Choroid plexus epithelial cell (primary cell): Measurements from ENCODE around the gene CCBE1.

ENCODE experiments used
- DNase-seq: peaks from one replicate; pipeline ENCODE4 v3.0.0-alpha.2; 2010; ENCODE audit warnings: low read depth
- H3K4me3 ChIP-seq: 2 replicates; pipeline ENCODE4 v1.5.1; 2011; ENCODE audit warnings: low read depth, mild to moderate bottlenecking, control low read depth, low read length, moderate library complexity
- CTCF ChIP-seq: conservative IDR thresholded peaks from 2 replicates; pipeline ENCODE4 v1.5.1; 2011; ENCODE audit warnings: low read depth, mild to moderate bottlenecking, control low read depth, inconsistent platforms, low read length, moderate library complexity

The CCBE1 gene

DNA sequence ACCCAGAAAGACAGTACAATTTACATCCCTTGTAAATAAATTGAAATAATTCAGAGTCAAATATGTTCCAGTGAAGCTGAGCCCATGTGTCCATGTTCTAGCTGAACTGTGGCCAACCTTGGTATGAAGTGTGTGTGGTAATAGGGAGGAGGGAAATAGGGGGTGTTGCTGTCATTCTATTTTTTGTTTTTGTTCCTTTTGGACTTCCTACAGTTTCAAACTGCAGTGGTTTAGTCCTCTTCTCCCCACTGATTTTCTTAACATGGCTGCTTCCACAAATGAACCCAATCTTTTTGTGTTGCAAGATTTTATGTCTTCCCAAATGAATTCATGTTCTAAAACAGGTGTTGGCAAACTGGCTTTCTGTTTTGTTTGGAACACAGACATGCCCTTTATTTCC lies 156.9 kb downstream of the CCBE1 start:
- H3K4me3 ChIP-seq, result no peak overlapping the region
- peak; percentile 63 for DNase-seq
- no peak for TF ChIP-seq CTCF

DNA sequence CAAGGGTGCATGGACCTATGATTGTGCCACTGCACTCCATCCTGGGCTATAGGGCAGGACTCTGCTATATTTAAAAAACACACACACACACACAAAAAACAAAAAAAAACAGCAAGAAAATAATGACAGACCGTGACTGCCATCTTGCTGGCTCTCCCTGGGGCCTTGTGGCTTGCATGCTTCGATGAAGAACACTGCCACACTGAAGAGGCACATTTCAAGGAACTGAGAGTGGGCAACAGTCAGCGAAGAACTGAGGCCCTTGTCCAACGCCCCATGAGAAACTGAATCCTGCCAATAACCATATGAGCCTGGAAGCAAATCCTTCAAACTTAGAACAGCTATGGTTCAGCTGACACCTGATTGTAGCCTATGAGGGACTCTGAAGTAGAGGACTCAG lies 158.1 kb downstream of the CCBE1 start:
- no peak overlapping the region for H3K4me3 ChIP-seq
- no peak for DNase-seq
- TF ChIP-seq CTCF, result no peak

DNA sequence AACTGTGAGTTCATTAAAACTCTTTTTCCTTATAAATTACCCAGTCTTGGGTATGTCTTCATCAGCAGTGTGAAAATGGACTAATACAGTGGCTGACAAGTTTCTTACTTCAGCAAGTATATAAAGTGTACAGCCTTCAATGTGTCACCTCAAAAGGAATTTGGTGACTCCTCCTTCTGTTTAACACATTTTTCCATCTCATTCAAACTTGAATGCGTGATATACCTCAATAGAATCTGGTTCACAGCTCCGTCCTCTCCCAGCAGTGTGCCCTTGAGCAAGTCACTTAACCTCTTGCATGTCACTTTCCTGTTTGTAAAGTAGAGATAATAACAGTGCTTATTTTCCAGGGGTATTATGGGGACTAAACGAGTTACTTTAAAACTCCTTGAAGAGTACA lies 159.6 kb downstream of the CCBE1 start:
- DNase-seq, result no peak
- H3K4me3 ChIP-seq, result no peak overlapping the region
- no peak for TF ChIP-seq CTCF

GRCh38 chr18:59536166-59536565 lies 161.1 kb downstream of the CCBE1 start:
- DNase-seq, result no peak
- H3K4me3 ChIP-seq, result no peak overlapping the region
- no peak for TF ChIP-seq CTCF

GRCh38 chr18:59535055-59535454 lies 162.2 kb downstream of the CCBE1 start:
- DNase-seq, result no peak
- H3K4me3 ChIP-seq, result no peak overlapping the region
- TF ChIP-seq CTCF, result no peak

DNA sequence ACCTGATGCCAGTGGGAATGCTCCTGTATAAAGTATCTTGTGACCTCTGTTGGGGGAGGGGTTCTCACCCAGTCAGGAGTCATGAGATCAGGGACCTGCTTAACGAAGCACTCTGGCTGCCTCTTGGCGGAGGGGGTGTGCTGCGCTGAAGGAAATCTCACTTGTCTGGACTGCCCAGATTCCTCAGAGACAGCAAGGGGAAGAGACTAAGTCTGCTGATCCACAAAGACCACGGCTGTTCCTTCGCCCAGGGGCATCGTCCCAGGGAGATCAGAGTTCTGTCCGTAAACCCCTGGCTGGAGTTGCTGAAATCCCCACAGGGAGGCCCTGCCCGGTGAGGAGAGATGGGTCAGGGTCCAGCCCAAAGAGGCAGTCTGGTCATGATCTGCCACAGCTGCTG lies 168.4 kb downstream of the CCBE1 start:
- no peak for TF ChIP-seq CTCF

DNA sequence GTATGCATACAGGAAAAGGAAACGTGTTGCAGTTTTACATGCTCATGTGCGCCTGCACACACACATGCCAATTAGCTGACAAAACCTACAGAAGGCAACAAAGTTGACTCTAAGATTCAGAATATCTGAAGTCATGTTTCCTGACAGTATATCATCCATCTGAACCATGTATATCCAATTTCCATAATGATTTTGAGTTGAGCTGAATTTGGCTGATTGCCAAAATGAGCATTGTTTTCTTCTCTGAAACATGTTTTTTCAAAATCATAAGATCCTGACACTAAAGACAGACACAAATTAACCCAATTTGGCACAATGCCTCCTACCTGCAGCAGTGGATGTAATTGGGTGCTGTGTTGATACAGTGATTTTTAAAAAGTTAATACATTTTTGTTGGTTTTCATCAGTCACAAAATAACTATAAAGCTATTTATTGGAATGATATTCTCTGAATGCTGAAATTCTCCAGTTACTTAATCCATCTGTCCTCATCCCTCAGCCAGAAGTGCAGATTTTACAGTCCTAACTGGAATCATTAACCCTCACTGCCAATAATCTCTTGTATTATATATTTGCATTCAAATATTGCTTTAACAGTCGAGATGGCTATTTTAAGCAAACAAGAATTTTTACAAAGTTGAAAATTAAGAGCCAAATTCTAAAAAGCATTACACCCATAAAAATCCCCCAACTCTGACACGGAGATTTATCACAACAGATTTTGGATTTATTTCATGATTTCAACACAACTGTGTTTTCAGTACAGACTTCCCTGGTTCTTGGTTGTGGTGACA lies 176.5 kb downstream of the CCBE1 start:
- H3K4me3 ChIP-seq, result no peak overlapping the region
- no peak for DNase-seq
- no peak for TF ChIP-seq CTCF

More for the DNA sequence above, 168.4 kb downstream of the CCBE1 start:
- DNase-seq, result no peak
- H3K4me3 ChIP-seq, result no peak overlapping the region
